Endothelial cell (in vitro differentiated cells): ENCODE data around the gene PMP22. TPM values are rescaled to one million over a fixed set of nuclear protein-coding genes. Genes with fewer than 3 reads are reported as not detected.

Source experiments
- DNase-seq: peaks from one replicate; pipeline ENCODE4 v3.0.0; 2021; ENCODE audit warnings: low spot score
- H3K27ac Mint-ChIP-seq: one replicate; pipeline ENCODE4 v1.8.0; 2021; ENCODE audit warnings: mixed read lengths, inconsistent platforms; ENCODE audit not compliant: unreplicated experiment
- H3K27me3 Mint-ChIP-seq: one replicate; pipeline ENCODE4 v1.8.0; 2021; ENCODE audit warnings: mild to moderate bottlenecking, moderate library complexity, mixed read lengths, inconsistent platforms; ENCODE audit not compliant: unreplicated experiment
- H3K36me3 Mint-ChIP-seq: one replicate; pipeline ENCODE4 v1.8.0; 2021; ENCODE audit warnings: mild to moderate bottlenecking, low read depth, mixed read lengths, inconsistent platforms; ENCODE audit not compliant: unreplicated experiment
- H3K4me1 Mint-ChIP-seq: one replicate; pipeline ENCODE4 v1.8.0; 2021; ENCODE audit warnings: mild to moderate bottlenecking, mixed read lengths, inconsistent platforms; ENCODE audit not compliant: unreplicated experiment
- H3K4me3 Mint-ChIP-seq: one replicate; pipeline ENCODE4 v1.8.0; 2021; ENCODE audit warnings: mild to moderate bottlenecking, mixed read lengths, inconsistent platforms; ENCODE audit not compliant: unreplicated experiment
- H3K9me3 Mint-ChIP-seq: one replicate; pipeline ENCODE4 v1.8.0; 2021; ENCODE audit warnings: mixed read lengths, inconsistent platforms; ENCODE audit not compliant: unreplicated experiment
- CTCF ChIP-seq: fragments of 200-600 bp; sonication (generic); IDR thresholded peaks from one replicate; pipeline ENCODE4 v1.5.0; 2021; ENCODE audit warnings: antibody characterized with exemption; ENCODE audit not compliant: unreplicated experiment
- total RNA-seq: library from RNA; stranded (reverse); fragmentation: NEBNext Ultra II Directional; extraction: Animal tissue kit (Norgen Biotek cat#: 25700); gene quantifications from one replicate; pipeline ENCODE4 v1.2.1, GENCODE V29; 2021; ENCODE audit not compliant: unreplicated experiment

The PMP22 gene
- total RNA-seq, 1 donor from 2014 or later, result 314 TPM

- Mint-ChIP-seq H3K4me3 (no peak overlapping the region), H3K9me3 (no peaks in the 10 kb centered on the region), H3K27me3 (peaks cover 3% of the 10 kb centered on the region), H3K36me3 (no peaks in the 10 kb centered on the region), H3K27ac (no peak overlapping the region), H3K4me1 (peaks cover 32% of the 10 kb centered on the region)
- no peak for DNase-seq
- no peak for TF ChIP-seq CTCF
Measured at GRCh38 chr17:15307710-15308111, 42.6 kb upstream of the PMP22 start.

- H3K27me3 Mint-ChIP-seq, result peaks cover 5% of the 10 kb centered on the region
- no peak for TF ChIP-seq CTCF
Measured at GRCh38 chr17:15303851-15304250, 38.7 kb upstream of the PMP22 start.

GRCh38 chr17:15303268-15303667 lies 38.1 kb upstream of the PMP22 start:
- Mint-ChIP-seq H3K36me3 (no peaks in the 10 kb centered on the region), H3K9me3 (no peaks in the 10 kb centered on the region), H3K4me3 (no peak overlapping the region), H3K4me1 (peaks cover 28% of the 10 kb centered on the region), H3K27ac (no peak overlapping the region), H3K27me3 (peaks cover 5% of the 10 kb centered on the region)
- TF ChIP-seq CTCF, result no peak
- no peak for DNase-seq

More at GRCh38 chr17:15303851-15304250, 38.7 kb upstream of the PMP22 start:
- Mint-ChIP-seq H3K9me3 (no peaks in the 10 kb centered on the region), H3K4me3 (no peak overlapping the region), H3K36me3 (no peaks in the 10 kb centered on the region), H3K27ac (no peak overlapping the region), H3K4me1 (peaks cover 28% of the 10 kb centered on the region)
- DNase-seq, result no peak

- H3K36me3 Mint-ChIP-seq, result no peaks in the 10 kb centered on the region
- H3K27me3 Mint-ChIP-seq, result peaks cover 4% of the 10 kb centered on the region
- no peak overlapping the region for H3K4me3 Mint-ChIP-seq
- H3K27ac Mint-ChIP-seq, result no peak overlapping the region
- no peak for TF ChIP-seq CTCF
- DNase-seq, result no peak
- H3K9me3 Mint-ChIP-seq, result no peaks in the 10 kb centered on the region
- peaks cover 24% of the 10 kb centered on the region for H3K4me1 Mint-ChIP-seq
Measured at GRCh38 chr17:15301845-15302244, 36.7 kb upstream of the PMP22 start.

GRCh38 chr17:15298176-15298575 lies 33.0 kb upstream of the PMP22 start:
- H3K27ac Mint-ChIP-seq, result no peak overlapping the region
- DNase-seq, result no peak
- H3K4me3 Mint-ChIP-seq, result no peak overlapping the region
- no peaks in the 10 kb centered on the region for H3K4me1 Mint-ChIP-seq
- no peak for TF ChIP-seq CTCF
- H3K9me3 Mint-ChIP-seq, result no peaks in the 10 kb centered on the region
- H3K27me3 Mint-ChIP-seq, result peaks cover 2% of the 10 kb centered on the region
- H3K36me3 Mint-ChIP-seq, result no peaks in the 10 kb centered on the region
